Astrocyte (in vitro differentiated cells and primary cell): Measurements from ENCODE around the gene ARHGEF40.

Experiments
- EZH2 ChIP-seq: IDR thresholded peaks from 2 replicates; pipeline ENCODE4 v1.6.1; 2012; ENCODE audit warnings: mild to moderate bottlenecking, low read length, inconsistent platforms; ENCODE audit not compliant: insufficient read depth
- TF ChIP-seq, protein P1 (sequence below): IDR thresholded peaks from 2 replicates; pipeline ENCODE4 v1.5.1; 2011; ENCODE audit warnings: low read depth, mild to moderate bottlenecking, inconsistent platforms, low read length, moderate library complexity; ENCODE audit not compliant: insufficient read depth

DNA sequence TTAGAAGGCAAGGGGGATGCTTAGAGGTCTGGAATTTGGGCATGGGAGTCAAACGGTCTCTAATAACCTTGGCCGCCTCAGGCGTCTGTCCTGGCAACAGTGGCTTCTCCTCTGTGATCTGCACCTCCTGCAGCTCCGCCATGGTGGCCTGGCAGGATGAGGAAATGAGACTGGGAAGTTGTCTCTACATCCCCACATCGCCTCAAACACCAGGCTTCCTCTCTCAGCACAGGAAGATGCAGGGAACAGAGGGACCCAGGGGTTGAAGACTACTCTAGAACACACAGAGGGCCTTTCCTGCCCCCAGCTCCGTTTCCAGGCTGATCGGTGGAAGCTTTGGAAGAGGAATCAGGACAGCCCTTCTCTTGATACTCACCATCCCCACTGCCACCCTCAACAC is 46.9 kb upstream of the ARHGEF40 start:
- TF ChIP-seq, protein P1, sequence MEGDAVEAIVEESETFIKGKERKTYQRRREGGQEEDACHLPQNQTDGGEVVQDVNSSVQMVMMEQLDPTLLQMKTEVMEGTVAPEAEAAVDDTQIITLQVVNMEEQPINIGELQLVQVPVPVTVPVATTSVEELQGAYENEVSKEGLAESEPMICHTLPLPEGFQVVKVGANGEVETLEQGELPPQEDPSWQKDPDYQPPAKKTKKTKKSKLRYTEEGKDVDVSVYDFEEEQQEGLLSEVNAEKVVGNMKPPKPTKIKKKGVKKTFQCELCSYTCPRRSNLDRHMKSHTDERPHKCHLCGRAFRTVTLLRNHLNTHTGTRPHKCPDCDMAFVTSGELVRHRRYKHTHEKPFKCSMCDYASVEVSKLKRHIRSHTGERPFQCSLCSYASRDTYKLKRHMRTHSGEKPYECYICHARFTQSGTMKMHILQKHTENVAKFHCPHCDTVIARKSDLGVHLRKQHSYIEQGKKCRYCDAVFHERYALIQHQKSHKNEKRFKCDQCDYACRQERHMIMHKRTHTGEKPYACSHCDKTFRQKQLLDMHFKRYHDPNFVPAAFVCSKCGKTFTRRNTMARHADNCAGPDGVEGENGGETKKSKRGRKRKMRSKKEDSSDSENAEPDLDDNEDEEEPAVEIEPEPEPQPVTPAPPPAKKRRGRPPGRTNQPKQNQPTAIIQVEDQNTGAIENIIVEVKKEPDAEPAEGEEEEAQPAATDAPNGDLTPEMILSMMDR = no peak
- TF ChIP-seq EZH2 = no peak
